Measurements from ENCODE around the gene IFT81.
"Not testable (repeated sequence)": the region's sequence is repeated elsewhere in the genome, so short reads cannot be mapped to it uniquely, and the experiment has no call there.

IFT81 gene

GRCh38 chr12:110247340-110248095 is 123.4 kb downstream of the IFT81 start:
- no peak for DNase-seq (ENCODE audit: low read depth)

- DNase-seq (ENCODE audit: low read depth), result no peak
Measured at GRCh38 chr12:110248096-110248447, 123.9 kb downstream of the IFT81 start.

GRCh38 chr12:110249105-110249504 is 124.9 kb downstream of the IFT81 start:
- DNase-seq (ENCODE audit: low read depth), result no peak

- DNase-seq (ENCODE audit: low read depth), result no peak
Measured at GRCh38 chr12:110249716-110250225, 125.6 kb downstream of the IFT81 start.

- no peak for DNase-seq (ENCODE audit: low read depth)
Measured at GRCh38 chr12:110251381-110251780, 127.2 kb downstream of the IFT81 start.

GRCh38 chr12:110252716-110253115 is 128.6 kb downstream of the IFT81 start:
- DNase-seq (ENCODE audit: low read depth), result no peak

GRCh38 chr12:110253176-110253575 is 129.0 kb downstream of the IFT81 start:
- DNase-seq (ENCODE audit: low read depth), result no peak

- no peak for DNase-seq (ENCODE audit: low read depth)
Measured at GRCh38 chr12:110254971-110255540, 130.9 kb downstream of the IFT81 start.

GRCh38 chr12:110255890-110256456 is 131.8 kb downstream of the IFT81 start:
- not testable (repeated sequence) for DNase-seq (ENCODE audit: low read depth)

GRCh38 chr12:110256780-110257431 is 132.7 kb downstream of the IFT81 start:
- no peak for DNase-seq (ENCODE audit: low read depth)

- DNase-seq (ENCODE audit: low read depth), result no peak
Measured at GRCh38 chr12:110258466-110258865, 134.3 kb downstream of the IFT81 start.

- DNase-seq (ENCODE audit: low read depth), result no peak
Measured at GRCh38 chr12:110262442-110263388, 138.6 kb downstream of the IFT81 start.

GRCh38 chr12:110266381-110266960 is 142.3 kb downstream of the IFT81 start:
- no peak for DNase-seq (ENCODE audit: low read depth)

- DNase-seq (ENCODE audit: low read depth), result no peak
Measured at GRCh38 chr12:110266980-110267620, 142.9 kb downstream of the IFT81 start.
